ENCODE data around the gene OGDH. TPM values are rescaled to one million over a fixed set of nuclear protein-coding genes. Genes with fewer than 3 reads are reported as not detected.

Gene OGDH
- total RNA-seq, 1 experiment from 2014 or later = 47.9 TPM

Other genes with a start within 250 kb of the OGDH start
- gene NUDCD3, start 116.0 kb upstream of the OGDH start, total RNA-seq (2014; rRNA removed; shearing (Covaris generic)) = 47.0 and 81.1 TPM in 2 replicates
- gene NPC1L1, start 65.3 kb upstream of the OGDH start, total RNA-seq (2014; rRNA removed; shearing (Covaris generic)) = not detected in 2 replicates
- 120 and 127 TPM in 2 replicates for gene DDX56, start 32.7 kb upstream of the OGDH start, total RNA-seq (2014; rRNA removed; shearing (Covaris generic))
- 232 and 263 TPM in 2 replicates for gene TMED4, start 24.4 kb upstream of the OGDH start, total RNA-seq (2014; rRNA removed; shearing (Covaris generic))
- gene ZMIZ2, start 142.2 kb downstream of the OGDH start, total RNA-seq (2014; rRNA removed; shearing (Covaris generic)) = 6.6 and 7.9 TPM in 2 replicates
- 9,490 and 10,456 TPM in 2 replicates for gene PPIA, start 190.1 kb downstream of the OGDH start, total RNA-seq (2014; rRNA removed; shearing (Covaris generic))
- gene H2AZ2, start 241.5 kb downstream of the OGDH start, total RNA-seq (2014; rRNA removed; shearing (Covaris generic)) = 822 and 1,026 TPM in 2 replicates

All from RPMI7951 (cell line).